Cardiac muscle cell (in vitro differentiated cells and primary cell): ENCODE results near the gene VHLL. TPM values are rescaled to one million over a fixed set of nuclear protein-coding genes. Genes with fewer than 3 reads are reported as not detected.
A peak's percentile ranks its signal among the peaks of the same experiment; 100 is the strongest.

ENCODE experiments used
- DNase-seq, 2 donors: peaks; one replicate each; pipeline versions ENCODE4 v3.0.0 to v3.0.0-alpha.2; 2010 to 2017; ENCODE audit warnings: low read depth in 1 of 2, low spot score in 1 of 2
- H3K27ac ChIP-seq: fragments of 200-600 bp; sonication (generic); 2 replicates; pipeline ENCODE4 v1.5.1; 2016
- H3K27me3 ChIP-seq: fragments of 200-600 bp; sonication (generic); 2 replicates; pipeline ENCODE4 v1.6.0; 2016; ENCODE audit warnings: control low read depth
- H3K36me3 ChIP-seq: fragments of 200-600 bp; sonication (generic); 2 replicates; pipeline ENCODE4 v1.5.1; 2016; ENCODE audit warnings: control low read depth
- H3K4me1 ChIP-seq: fragments of 200-600 bp; sonication (generic); 2 replicates; pipeline ENCODE4 v1.8.1; 2017; ENCODE audit warnings: low read depth, mild to moderate bottlenecking, mixed run types
- H3K4me3 ChIP-seq: fragments of 200-600 bp; sonication (generic); 2 replicates; pipeline ENCODE4 v1.5.1; 2016; ENCODE audit warnings: mild to moderate bottlenecking
- H3K9me3 ChIP-seq: fragments of 200-600 bp; sonication (generic); 2 replicates; pipeline ENCODE4 v1.5.1; 2017; ENCODE audit warnings: low read depth, mild to moderate bottlenecking, control low read depth
- CTCF ChIP-seq: IDR thresholded peaks from 2 replicates; pipeline ENCODE4 v1.5.1; 2012; ENCODE audit warnings: low read depth, mild to moderate bottlenecking, low read length
- polyA plus RNA-seq: library from polyadenylated mRNA; unstranded; fragments of >200 nt; fragmentation: Nextera tagmentation; extraction: Ambion mirVana; gene quantifications from 2 replicates; pipeline ENCODE4 v1.2.1, GENCODE V29; 2016
- total RNA-seq: library from RNA; depleted of rRNA; stranded (reverse); fragments of >200 nt; gene quantifications from 2 replicates; pipeline ENCODE4 v1.2.3, GENCODE V29; 2016

Gene VHLL
- total and polyA plus RNA-seq, 2 experiments from 2014 or later: 0.21 to 0.98 TPM

GRCh38 chr1:156282479-156283222 lies 16.5 kb downstream of the VHLL start, which contains the start of gene SMG5:
TSS of gene SMG5 (minus strand) at chr1:156282825. CDS start at chr1:156282680, 145 bp downstream.
- Histone ChIP-seq H3K36me3 (peaks cover 11% of the 10 kb centered on the region), H3K27ac (peak within 1 kb of the TSS; percentile 94), H3K9me3 (no peaks in the 10 kb centered on the region), H3K4me3 (peak within 1 kb of the TSS; percentile 59), H3K27me3 (no peaks in the 10 kb centered on the region), H3K4me1 (peaks cover 19% of the 10 kb centered on the region)
- peak; percentile 99 for DNase-seq
- TF ChIP-seq CTCF: no peak

- H3K9me3 ChIP-seq: no peaks in the 10 kb centered on the region
- no peaks in the 10 kb centered on the region for H3K27me3 ChIP-seq
- peak overlapping the region; percentile 94 for H3K27ac ChIP-seq
- H3K4me3 ChIP-seq: peak overlapping the region; percentile 59
- peak; percentile 12 to 31 for DNase-seq
- peaks cover 15% of the 10 kb centered on the region for H3K36me3 ChIP-seq
- TF ChIP-seq CTCF: no peak
- peaks cover 19% of the 10 kb centered on the region for H3K4me1 ChIP-seq
Measured at GRCh38 chr1:156281693-156282478, 17.2 kb downstream of the VHLL start.

- Histone ChIP-seq H3K4me3 (peak overlapping the region; percentile 59), H3K27me3 (no peaks in the 10 kb centered on the region), H3K9me3 (no peaks in the 10 kb centered on the region), H3K36me3 (peaks cover 21% of the 10 kb centered on the region), H3K27ac (peak overlapping the region; percentile 94), H3K4me1 (peaks cover 19% of the 10 kb centered on the region)
- peak; percentile 53 to 86 for DNase-seq
- peak; percentile 17 for TF ChIP-seq CTCF
Measured at GRCh38 chr1:156281281-156281680, 17.8 kb downstream of the VHLL start.

- peaks cover 19% of the 10 kb centered on the region for H3K4me1 ChIP-seq
- no peaks in the 10 kb centered on the region for H3K9me3 ChIP-seq
- no peak for TF ChIP-seq CTCF
- no peak overlapping the region for H3K4me3 ChIP-seq
- no peak for DNase-seq
- no peak overlapping the region for H3K27ac ChIP-seq
- peaks cover 32% of the 10 kb centered on the region for H3K36me3 ChIP-seq
- no peaks in the 10 kb centered on the region for H3K27me3 ChIP-seq
Measured at GRCh38 chr1:156279837-156280236, 19.3 kb downstream of the VHLL start.

- no peaks in the 10 kb centered on the region for H3K27me3 ChIP-seq
- H3K36me3 ChIP-seq: peaks cover 56% of the 10 kb centered on the region
- H3K27ac ChIP-seq: no peak overlapping the region
- peak in 1 of 2 donors; percentile 68 for DNase-seq
- H3K9me3 ChIP-seq: no peaks in the 10 kb centered on the region
- H3K4me1 ChIP-seq: peaks cover 14% of the 10 kb centered on the region
- H3K4me3 ChIP-seq: no peak overlapping the region
- no peak for TF ChIP-seq CTCF
Measured at GRCh38 chr1:156276966-156277381, 22.1 kb downstream of the VHLL start.
